Caco-2 (cell line): ENCODE data around the gene USP17L12. TPM values are rescaled to one million over a fixed set of nuclear protein-coding genes. Genes with fewer than 3 reads are reported as not detected.
"Not testable (repeated sequence)": the region's sequence is repeated elsewhere in the genome, so short reads cannot be mapped to it uniquely, and the experiment has no call there.

Source experiments
- BruUV-seq: library from RNA; stranded (reverse); fragments of 400-500 nt; replicated peaks from 2 replicates; lab custom pipeline; 2021; lab: Mats Ljungman, UMichigan
- CTCF ChIA-PET: fragments of 300-600 bp; sonication (Branson Sonifier 250); formaldehyde crosslinking; loops from one replicate; lab custom pipeline; 2022; ENCODE audit warnings: antibody characterized with exemption; lab: Charles Lee
- POLR2A ChIA-PET: fragments of 300-600 bp; sonication (Branson Sonifier 250); formaldehyde crosslinking; loops from one replicate; lab custom pipeline; 2022; ENCODE audit warnings: antibody characterized with exemption; lab: Charles Lee
- DNase-seq, 2 experiments: peaks; one replicate each; pipeline versions ENCODE4 v3.0.0 to v3.0.0-alpha.2; 2020 to 2022
- H3K27me3 ChIP-seq: replicated peaks from 2 replicates; pipeline ENCODE4 v1.6.0; 2011; ENCODE audit warnings: low read length; ENCODE audit not compliant: control insufficient read depth, insufficient read depth
- H3K36me3 ChIP-seq: 2 replicates; pipeline ENCODE4 v1.5.1; 2011; ENCODE audit warnings: low read length; ENCODE audit not compliant: control insufficient read depth, insufficient read depth
- H3K4me1 ChIP-seq: fragments of 250-450 bp; sonication (Bioruptor Pico); 2 replicates; pipeline ENCODE4 v1.5.1; 2020; ENCODE audit warnings: mild to moderate bottlenecking
- H3K4me3 ChIP-seq: 2 replicates; pipeline ENCODE4 v1.5.1; 2011; ENCODE audit warnings: low read depth, mild to moderate bottlenecking, control low read depth, low read length
- H3K9me3 ChIP-seq: fragments of 250-450 bp; sonication (Bioruptor Pico); 2 replicates; pipeline ENCODE4 v1.5.1; 2020; ENCODE audit warnings: mild to moderate bottlenecking, moderate library complexity
- H3K27ac Mint-ChIP-seq: one replicate; pipeline ENCODE4 v1.8.0; 2022; ENCODE audit warnings: mixed read lengths; ENCODE audit not compliant: unreplicated experiment
- H3K27me3 Mint-ChIP-seq: one replicate; pipeline ENCODE4 v1.8.0; 2022; ENCODE audit warnings: mixed read lengths; ENCODE audit not compliant: insufficient read depth, unreplicated experiment
- H3K36me3 Mint-ChIP-seq: one replicate; pipeline ENCODE4 v1.8.0; 2022; ENCODE audit warnings: mild to moderate bottlenecking, mixed read lengths; ENCODE audit not compliant: insufficient read depth, unreplicated experiment
- H3K4me1 Mint-ChIP-seq: one replicate; pipeline ENCODE4 v1.8.0; 2022; ENCODE audit warnings: low read depth, mixed read lengths; ENCODE audit not compliant: unreplicated experiment
- H3K4me3 Mint-ChIP-seq: one replicate; pipeline ENCODE4 v1.8.0; 2022; ENCODE audit warnings: mild to moderate bottlenecking, moderate library complexity, mixed read lengths; ENCODE audit not compliant: unreplicated experiment
- H3K9me3 Mint-ChIP-seq: one replicate; pipeline ENCODE4 v1.8.0; 2022; ENCODE audit warnings: mixed read lengths; ENCODE audit not compliant: unreplicated experiment
- intact Hi-C: fragments of 100-400 bp; cut with micrococcal nuclease; formaldehyde crosslinking; loops from one replicate; pipeline ENCODE4 v1.10.0; 2022; ENCODE audit not compliant: unreplicated experiment
- total RNA-seq: library from RNA; stranded (reverse); gene quantifications from 2 replicates; pipeline ENCODE4 v1.2.3, GENCODE V29; 2022

Gene USP17L12
- total RNA-seq, 1 experiment from 2014 or later: not detected

DNA sequence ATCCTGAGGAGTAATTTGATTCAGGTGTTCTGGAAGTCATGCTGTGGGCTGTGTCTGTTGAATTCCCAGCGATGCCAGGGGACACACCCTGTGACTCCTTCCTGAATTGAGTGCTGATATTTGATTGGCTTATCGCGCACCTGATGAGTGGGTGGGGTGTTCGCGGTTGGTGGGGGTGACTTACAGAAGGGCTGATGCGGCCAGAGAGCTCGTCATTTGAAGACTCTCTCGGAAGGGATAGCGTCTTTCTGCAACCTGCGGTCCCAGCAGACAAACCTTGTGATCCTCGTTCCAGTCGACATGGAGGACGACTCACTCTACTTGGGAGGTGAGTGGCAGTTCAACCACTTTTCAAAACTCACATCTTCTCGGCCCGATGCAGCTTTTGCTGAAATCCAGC, 14.1 kb downstream of the USP17L12 start, which contains the start of gene USP17L15:
Gene USP17L15 (plus strand): TSS at position 301 of the 400 bp plus-strand sequence. CDS start 0 bp downstream, at position 301.
- H3K27ac Mint-ChIP-seq, H3K27me3 ChIP-seq, H3K4me1 Mint-ChIP-seq, H3K9me3 ChIP-seq, H3K4me3 Mint-ChIP-seq, BruUV-seq, CTCF ChIA-PET, intact Hi-C loops, H3K9me3 Mint-ChIP-seq, H3K36me3 Mint-ChIP-seq, H3K36me3 ChIP-seq, H3K27me3 Mint-ChIP-seq, H3K4me1 ChIP-seq, DNase-seq, POLR2A ChIA-PET, H3K4me3 ChIP-seq: not testable (repeated sequence)

DNA sequence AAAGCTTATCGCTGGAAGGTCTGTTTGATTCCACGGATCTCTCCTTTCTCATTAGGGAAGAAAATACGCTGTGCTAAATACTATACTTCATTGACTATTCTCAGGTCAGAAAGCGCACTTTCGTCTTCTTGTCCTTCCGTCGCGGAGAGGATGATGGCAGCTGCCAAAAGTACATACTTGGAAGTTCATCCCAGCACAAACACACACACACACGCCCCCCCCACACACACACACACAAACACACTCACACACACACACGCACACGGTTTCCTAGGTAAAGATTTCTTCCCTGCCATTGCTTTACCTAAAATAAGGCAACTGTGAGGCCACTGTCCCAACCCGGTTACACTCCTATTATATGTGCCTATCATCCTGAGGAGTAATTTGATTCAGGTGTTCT, 18.5 kb downstream of the USP17L12 start:
- H3K4me1 ChIP-seq, H3K9me3 Mint-ChIP-seq, intact Hi-C loops, H3K4me1 Mint-ChIP-seq, POLR2A ChIA-PET, H3K27me3 Mint-ChIP-seq, H3K36me3 ChIP-seq, H3K27ac Mint-ChIP-seq, H3K9me3 ChIP-seq, H3K36me3 Mint-ChIP-seq, CTCF ChIA-PET, H3K4me3 Mint-ChIP-seq, H3K27me3 ChIP-seq, BruUV-seq, H3K4me3 ChIP-seq: not testable (repeated sequence)
- peak in 1 of 2 experiments; percentile 3 for DNase-seq

GRCh38 chr4:9243579-9243978, 23.6 kb downstream of the USP17L12 start, which contains the start of gene USP17L17:
TSS of gene USP17L17 (plus strand) at chr4:9243879. CDS start at chr4:9243879, 0 bp downstream.
- DNase-seq, H3K4me3 ChIP-seq, BruUV-seq, H3K27ac Mint-ChIP-seq, H3K27me3 Mint-ChIP-seq, H3K4me1 ChIP-seq, H3K36me3 ChIP-seq, H3K27me3 ChIP-seq, POLR2A ChIA-PET, H3K9me3 Mint-ChIP-seq, CTCF ChIA-PET, H3K36me3 Mint-ChIP-seq, H3K4me3 Mint-ChIP-seq, H3K4me1 Mint-ChIP-seq, intact Hi-C loops, H3K9me3 ChIP-seq: not testable (repeated sequence)

- H3K9me3 ChIP-seq, H3K9me3 Mint-ChIP-seq, H3K36me3 ChIP-seq, H3K27me3 ChIP-seq, H3K4me1 Mint-ChIP-seq, H3K36me3 Mint-ChIP-seq, H3K27ac Mint-ChIP-seq, CTCF ChIA-PET, H3K27me3 Mint-ChIP-seq, intact Hi-C loops, H3K4me1 ChIP-seq, BruUV-seq, H3K4me3 ChIP-seq, POLR2A ChIA-PET, H3K4me3 Mint-ChIP-seq: not testable (repeated sequence)
- DNase-seq: peak in 1 of 2 experiments; percentile 9
Measured at GRCh38 chr4:9247953-9248680, 28.2 kb downstream of the USP17L12 start, which contains the start of gene USP17L18. TSS of gene USP17L18 (plus strand) at chr4:9248630. CDS start at chr4:9248630, 0 bp downstream.

GRCh38 chr4:9253078-9253477, 33.1 kb downstream of the USP17L12 start, which contains the start of gene USP17L19:
TSS of gene USP17L19 (plus strand) at chr4:9253378. CDS start at chr4:9253378, 0 bp downstream.
- H3K4me1 ChIP-seq, H3K27me3 Mint-ChIP-seq, H3K4me3 Mint-ChIP-seq, H3K9me3 ChIP-seq, H3K36me3 ChIP-seq, DNase-seq, H3K4me3 ChIP-seq, H3K27me3 ChIP-seq, H3K36me3 Mint-ChIP-seq, CTCF ChIA-PET, H3K27ac Mint-ChIP-seq, H3K4me1 Mint-ChIP-seq, POLR2A ChIA-PET, intact Hi-C loops, BruUV-seq, H3K9me3 Mint-ChIP-seq: not testable (repeated sequence)

DNA sequence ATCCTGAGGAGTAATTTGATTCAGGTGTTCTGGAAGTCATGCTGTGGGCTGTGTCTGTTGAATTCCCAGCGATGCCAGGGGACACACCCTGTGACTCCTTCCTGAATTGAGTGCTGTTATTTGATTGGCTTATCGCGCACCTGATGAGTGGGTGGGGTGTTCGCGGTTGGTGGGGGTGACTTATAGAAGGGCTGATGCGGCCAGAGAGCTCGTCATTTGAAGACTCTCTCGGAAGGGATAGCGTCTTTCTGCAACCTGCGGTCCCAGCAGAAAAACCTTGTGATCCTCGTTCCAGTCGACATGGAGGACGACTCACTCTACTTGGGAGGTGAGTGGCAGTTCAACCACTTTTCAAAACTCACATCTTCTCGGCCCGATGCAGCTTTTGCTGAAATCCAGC, 37.9 kb downstream of the USP17L12 start, which contains the start of gene USP17L20:
Gene USP17L20 (plus strand): TSS at position 301 of the 400 bp plus-strand sequence. CDS start 0 bp downstream, at position 301.
- H3K4me3 ChIP-seq, POLR2A ChIA-PET, H3K9me3 ChIP-seq, DNase-seq, H3K4me1 Mint-ChIP-seq, H3K27me3 ChIP-seq, H3K9me3 Mint-ChIP-seq, H3K36me3 ChIP-seq, BruUV-seq, H3K36me3 Mint-ChIP-seq, intact Hi-C loops, CTCF ChIA-PET, H3K27me3 Mint-ChIP-seq, H3K4me3 Mint-ChIP-seq, H3K4me1 ChIP-seq, H3K27ac Mint-ChIP-seq: not testable (repeated sequence)

DNA sequence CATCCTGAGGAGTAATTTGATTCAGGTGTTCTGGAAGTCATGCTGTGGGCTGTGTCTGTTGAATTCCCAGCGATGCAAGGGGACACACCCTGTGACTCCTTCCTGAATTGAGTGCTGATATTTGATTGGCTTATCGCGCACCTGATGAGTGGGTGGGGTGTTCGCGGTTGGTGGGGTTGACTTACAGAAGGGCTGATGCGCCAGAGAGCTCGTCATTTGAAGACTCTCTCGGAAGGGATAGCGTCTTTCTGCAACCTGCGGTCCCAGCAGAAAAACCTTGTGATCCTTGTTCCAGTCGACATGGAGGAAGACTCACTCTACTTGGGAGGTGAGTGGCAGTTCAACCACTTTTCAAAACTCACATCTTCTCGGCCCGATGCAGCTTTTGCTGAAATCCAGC, 42.6 kb downstream of the USP17L12 start, which contains the start of gene USP17L21:
Gene USP17L21 (plus strand): TSS at position 301 of the 400 bp plus-strand sequence. CDS start 0 bp downstream, at position 301.
- POLR2A ChIA-PET, H3K4me1 Mint-ChIP-seq, H3K36me3 Mint-ChIP-seq: not testable (repeated sequence)

More for the DNA sequence above, 42.6 kb downstream of the USP17L12 start, which contains the start of gene USP17L21:
- H3K9me3 Mint-ChIP-seq, H3K27ac Mint-ChIP-seq, CTCF ChIA-PET, H3K4me1 ChIP-seq, H3K4me3 Mint-ChIP-seq, BruUV-seq, H3K9me3 ChIP-seq, H3K27me3 Mint-ChIP-seq, intact Hi-C loops, H3K4me3 ChIP-seq, H3K27me3 ChIP-seq, H3K36me3 ChIP-seq, DNase-seq: not testable (repeated sequence)
